Stimulated activated CD8-positive, alpha-beta memory T cell treated with anti-CD3 and anti-CD28 coated beads, Interleukin-2, amount 100 ng/mL, for 48 hours (primary cell): Measurements from ENCODE around the gene SCIN.
"Not testable (repeated sequence)": the region's sequence is repeated elsewhere in the genome, so short reads cannot be mapped to it uniquely, and the experiment has no call there.

ENCODE experiments used
- DNase-seq, 2 donors: peaks; one replicate each; pipeline ENCODE4 v3.0.0-alpha.2; 2020; ENCODE audit warnings: low read depth in 2 of 2

SCIN gene

DNA sequence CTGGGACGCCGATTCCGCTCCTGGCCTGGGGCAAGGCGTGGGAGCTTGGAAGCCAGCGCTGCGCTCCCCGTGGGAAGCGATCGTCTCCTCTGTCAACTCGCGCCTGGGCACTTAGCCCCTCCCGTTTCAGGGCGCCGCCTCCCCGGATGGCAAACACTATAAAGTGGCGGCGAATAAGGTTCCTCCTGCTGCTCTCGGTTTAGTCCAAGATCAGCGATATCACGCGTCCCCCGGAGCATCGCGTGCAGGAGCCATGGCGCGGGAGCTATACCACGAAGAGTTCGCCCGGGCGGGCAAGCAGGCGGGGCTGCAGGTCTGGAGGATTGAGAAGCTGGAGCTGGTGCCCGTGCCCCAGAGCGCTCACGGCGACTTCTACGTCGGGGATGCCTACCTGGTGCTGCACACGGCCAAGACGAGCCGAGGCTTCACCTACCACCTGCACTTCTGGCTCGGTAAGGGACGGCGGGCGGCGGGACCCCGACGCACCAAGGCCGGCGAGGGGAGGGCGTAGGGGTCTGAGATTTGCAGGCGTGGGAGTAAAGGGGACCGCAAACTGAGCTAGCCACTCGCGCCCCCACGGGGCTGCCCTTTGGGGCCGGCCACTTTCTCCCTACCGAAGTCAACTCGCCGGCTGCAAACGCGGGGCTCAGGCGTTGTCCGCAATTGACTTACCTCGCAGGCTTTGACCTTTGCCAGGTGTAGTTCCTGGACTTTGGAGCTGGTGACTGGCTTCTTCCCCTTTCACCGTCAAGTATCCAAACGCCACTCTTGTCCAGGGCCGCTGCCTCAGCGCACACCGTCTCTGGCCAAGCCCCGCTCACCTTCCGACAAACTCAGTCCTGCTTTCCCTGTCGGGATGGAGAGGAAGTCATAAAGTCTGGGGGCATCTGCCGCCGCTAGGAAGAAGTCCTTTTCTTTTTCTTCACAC lies at the start of gene SCIN:
Gene SCIN (plus strand): TSS at position 187 of the 928 bp plus-strand sequence. CDS start 67 bp downstream, at position 254.
- DNase-seq, result peak; percentile 1 to 3

DNA sequence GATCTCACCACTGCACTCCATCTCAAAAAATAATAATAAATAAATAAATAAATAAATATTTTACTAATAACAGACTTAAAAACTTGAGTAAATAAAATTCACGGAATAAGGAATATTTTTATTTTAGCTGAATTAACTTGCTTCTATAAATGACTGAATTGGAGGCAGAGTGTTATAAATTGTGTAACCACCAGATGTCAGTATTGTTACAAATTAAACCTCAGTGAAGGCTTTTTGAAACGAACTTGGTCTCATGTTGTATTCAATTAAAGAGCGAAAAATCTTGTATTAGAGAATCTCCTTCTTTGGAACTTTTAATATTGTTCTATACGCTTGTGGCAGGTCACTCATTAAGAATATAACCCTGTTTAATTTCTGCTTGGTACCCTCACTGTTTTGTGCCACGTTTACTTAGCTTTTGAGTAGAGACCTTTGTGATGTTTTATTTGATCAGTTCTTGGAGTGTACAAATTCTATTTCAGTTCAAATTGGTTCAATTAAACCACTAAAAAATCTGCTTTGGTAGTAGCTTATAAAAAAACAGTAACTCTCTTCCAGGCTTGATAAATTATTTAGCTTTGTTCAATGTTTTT lies 45.6 kb upstream of the SCIN start:
- DNase-seq, result no peak

DNA sequence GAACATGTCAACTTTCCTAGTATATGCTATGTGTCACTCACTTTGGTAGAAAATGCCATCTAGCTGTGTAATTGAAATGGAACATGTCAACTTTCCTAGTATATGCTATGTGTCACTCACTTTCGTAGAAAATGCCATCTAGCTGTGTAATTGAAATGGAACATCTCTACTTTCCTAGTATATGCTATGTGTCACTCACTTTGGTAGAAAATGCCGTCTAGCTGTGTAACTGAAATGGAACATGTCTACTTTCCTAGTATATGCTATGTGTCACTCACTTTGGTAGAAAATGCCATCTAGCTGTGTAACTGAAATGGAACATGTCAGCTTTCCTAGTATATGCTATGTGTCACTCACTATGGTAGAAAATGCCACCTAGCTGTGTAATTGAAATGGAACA lies 43.8 kb upstream of the SCIN start:
- not testable (repeated sequence) for DNase-seq

DNA sequence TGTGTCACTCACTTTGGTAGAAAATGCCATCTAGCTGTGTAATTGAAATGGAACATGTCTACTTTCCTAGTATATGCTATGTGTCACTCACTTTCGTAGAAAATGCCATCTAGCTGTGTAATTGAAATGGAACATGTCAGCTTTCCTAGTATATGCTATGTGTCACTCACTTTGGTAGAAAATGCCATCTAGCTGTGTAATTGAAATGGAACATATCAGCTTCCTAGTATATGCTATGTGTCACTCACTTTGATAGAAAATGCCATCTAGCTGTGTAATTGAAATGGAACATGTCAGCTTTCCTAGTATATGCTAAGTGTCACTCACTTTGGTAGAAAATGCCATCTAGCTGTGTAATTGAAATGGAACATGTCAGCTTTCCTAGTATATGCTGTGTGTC lies 42.9 kb upstream of the SCIN start:
- not testable (repeated sequence) for DNase-seq

DNA sequence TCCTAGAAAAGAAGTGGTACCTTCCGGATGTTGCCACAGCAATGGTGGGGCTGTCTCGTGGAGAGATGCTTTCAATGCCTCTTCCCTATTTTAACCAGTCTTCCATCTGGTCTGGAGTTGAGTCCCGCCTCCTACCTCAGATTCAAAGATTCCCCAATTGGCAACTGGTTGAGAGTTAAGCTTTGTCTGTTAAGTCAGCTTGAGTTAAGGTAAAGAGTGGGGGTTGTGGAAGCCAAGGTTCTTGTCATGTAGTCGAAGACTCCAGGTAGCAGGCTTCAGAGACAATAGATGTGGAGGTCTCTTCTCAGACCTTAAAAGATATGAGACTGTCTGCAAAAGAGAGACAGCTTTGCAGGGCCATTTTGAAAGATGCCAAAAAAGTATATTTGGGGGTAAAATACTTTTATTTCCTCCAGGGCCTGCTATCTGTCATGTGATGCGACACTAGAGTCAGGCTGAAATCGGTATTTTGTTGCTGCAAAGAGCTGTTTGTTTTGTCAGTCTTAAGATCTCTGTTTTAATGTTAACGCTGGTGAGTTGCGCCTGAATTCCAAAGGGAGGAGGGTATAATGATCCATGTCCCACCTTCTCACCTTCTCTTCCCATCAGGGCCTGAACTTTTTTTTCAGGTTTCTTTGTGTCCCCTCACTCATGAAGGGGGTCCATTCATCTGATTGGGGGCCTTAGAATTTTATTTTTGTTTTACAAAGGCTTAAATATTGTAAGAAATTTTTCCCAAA lies 40.4 kb upstream of the SCIN start:
- no peak for DNase-seq

DNA sequence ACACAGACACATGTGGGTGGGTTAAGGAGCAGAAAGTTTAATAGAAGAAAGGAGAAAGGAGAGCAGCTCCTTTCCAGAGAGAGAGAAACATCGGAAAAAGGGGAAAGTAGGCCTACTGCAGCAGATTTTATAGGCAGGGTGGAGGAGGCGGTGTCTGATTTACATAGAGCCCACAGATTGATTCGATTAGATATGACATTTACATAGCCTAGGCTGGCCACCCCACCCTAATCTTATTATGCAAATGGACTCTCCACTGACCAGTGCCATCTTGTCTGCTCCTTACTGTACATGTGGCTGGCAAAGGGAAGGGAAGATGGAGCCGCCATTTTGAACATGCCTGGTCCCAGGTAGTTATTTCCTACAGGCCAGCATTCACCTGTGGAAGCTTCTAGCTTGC lies 38.7 kb upstream of the SCIN start:
- no peak for DNase-seq

DNA sequence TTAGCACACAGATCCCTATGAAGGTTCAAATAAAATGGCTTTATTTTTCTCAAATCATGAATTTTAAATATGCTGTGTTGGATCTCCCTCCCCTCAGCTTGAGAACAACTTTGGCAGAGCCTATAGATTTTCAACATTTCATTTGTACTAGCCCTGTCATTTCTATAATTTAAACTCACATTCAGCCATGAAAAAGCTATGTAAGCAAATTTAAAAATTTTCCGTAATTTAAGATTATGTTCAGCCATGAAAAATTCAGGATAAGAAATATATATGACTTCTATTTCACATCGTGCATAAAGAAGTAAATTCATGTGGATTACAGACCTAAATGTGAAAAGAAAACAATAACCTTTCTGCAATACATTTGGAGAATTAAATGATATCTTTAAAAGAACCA lies 36.5 kb upstream of the SCIN start:
- no peak for DNase-seq

DNA sequence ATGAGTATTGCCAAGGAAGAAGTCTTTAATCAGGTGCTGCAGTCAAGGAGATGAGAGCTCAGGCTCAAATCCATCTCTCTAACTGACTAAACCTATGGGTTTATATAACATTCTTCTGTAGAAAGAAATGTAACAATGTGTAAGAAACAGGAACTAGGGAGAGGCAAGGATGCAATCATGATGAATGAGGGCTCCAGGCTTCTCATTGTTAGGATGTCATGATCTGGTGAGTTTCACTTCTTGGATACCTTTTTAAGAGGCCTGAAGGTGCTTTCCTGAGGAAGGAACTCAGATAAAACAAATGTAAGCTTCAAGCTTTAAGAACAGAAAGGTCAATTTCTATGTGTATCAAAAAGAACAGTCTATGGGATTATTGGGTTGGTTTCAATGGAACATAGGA lies 30.8 kb upstream of the SCIN start:
- no peak for DNase-seq

DNA sequence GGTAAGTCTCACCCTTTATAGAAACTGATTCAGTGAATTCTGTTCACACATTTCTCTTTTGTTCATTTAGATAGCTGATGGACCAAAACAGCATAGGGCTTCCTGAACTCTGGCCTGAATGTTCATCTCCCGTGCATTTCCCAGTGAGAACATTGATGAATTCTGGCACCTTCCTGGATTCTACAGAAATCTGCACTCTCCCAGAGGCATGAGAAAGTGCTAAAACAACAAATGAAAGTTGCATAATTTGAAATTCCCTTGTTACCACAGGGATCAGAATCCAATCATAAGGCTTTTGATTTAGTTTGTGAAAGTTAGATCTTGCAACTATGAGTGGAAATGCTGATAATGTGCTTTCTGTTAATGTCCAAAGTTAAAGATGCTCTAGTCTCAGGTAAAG lies 29.7 kb upstream of the SCIN start:
- DNase-seq, result no peak

DNA sequence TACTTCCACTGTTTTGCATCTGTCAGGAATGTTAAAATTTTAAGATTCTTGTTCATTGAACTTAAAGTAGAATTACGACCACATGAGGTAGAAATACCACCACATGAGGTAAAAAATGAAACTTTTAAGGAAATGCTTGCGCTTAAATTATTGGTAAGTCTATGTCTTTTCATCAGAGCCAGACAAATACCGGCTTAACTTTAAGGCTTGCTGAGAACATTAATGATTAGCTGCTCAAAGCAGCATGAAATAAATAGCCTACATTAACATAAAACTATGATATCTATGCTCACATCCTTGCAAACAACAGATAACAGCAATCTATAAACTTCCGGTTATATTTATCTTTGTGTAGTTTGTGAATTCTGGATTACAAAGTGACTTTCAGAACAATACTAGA lies 26.9 kb upstream of the SCIN start:
- DNase-seq, result no peak

DNA sequence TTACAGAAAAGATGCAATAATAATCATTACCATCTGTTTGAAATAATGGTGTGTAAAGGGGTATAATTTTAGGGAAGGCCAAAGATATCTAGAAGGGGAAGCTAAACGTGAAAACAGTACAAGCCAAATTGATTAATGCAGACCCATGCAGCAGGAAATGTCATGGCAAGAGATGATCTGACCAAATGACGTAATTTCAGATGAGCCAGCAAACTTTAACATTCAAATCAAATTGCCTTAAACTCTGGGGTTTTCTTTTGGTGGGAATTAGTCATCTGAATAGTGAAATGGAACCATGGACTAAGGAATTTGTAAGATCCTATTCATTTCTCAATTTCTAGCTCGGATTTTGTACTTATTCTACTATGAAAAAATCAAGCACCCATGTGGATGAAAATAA lies 21.4 kb upstream of the SCIN start:
- no peak for DNase-seq

DNA sequence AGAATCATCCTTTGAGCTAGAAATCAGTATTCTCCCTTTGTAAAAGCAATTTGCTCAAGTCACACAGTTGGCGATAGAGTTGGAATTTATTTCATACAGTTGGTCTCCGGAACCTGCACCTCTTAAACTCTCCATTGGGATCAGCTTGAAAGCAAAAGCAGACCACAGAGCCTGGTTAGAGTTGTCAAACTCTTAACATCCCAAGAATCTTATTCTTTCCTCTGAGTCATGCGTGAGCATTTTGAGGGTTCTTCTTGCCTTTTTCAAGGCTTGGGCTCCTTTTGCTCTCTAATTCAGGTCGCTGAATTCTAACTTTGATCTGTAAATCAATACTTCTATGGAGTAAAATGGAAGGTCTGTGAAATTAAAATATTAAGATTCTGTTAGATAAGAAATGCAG lies 19.6 kb upstream of the SCIN start:
- no peak for DNase-seq

DNA sequence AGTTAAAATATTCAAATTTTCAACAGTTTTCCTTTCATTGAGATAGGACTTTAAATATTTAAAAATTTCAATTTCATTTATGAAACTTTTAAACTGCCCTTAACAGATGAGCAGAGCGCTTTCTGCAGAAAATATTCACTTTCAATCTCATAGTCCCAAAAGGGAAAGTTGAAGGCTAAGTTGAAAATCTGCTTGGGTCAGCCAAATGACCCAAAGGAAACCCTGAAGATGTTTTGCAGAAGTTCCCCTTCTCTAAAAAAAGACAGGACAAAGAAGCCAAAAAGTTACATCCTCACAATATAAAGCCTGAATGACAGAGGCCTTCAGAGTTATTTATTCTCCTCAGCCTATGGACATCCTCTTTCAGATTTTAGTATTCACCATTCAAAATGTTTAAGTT lies 17.6 kb upstream of the SCIN start:
- no peak for DNase-seq

DNA sequence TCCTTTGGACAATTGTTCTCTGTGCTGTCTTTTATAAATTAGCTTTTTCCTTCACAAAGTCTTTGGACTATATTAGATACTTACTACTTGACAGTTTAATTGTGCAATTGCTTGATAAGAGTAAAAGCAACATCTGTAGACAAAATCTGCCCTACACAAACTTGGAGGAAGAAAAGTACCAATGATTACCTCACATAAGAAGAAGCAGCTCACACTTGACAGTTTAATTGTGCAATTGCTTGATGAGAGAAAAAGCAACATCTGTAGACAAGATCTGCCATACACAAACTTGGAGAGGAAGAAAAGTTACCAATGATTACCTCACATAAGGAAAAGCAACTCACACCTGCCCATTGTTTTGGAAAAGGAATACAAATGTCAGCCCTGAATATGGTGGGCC lies 17.1 kb upstream of the SCIN start:
- no peak for DNase-seq

DNA sequence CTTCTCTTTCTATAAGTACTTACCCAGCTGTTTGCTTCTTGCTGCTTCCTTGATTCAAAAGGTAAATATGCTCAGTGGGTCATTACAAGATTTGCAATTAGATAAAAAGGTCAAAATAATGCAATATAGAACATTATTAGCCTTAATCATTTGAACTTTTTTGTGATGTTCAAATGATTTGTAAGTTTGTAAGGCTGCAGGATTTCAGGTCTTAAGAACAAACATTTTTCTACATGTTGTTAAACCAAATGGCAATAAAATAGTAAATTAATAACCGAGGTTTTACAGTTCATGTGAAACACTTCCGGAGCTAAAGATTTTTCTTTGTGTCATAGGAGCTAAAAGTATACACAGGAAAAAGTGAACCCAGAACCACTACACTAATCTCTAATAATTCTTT lies 16.2 kb upstream of the SCIN start:
- no peak for DNase-seq

DNA sequence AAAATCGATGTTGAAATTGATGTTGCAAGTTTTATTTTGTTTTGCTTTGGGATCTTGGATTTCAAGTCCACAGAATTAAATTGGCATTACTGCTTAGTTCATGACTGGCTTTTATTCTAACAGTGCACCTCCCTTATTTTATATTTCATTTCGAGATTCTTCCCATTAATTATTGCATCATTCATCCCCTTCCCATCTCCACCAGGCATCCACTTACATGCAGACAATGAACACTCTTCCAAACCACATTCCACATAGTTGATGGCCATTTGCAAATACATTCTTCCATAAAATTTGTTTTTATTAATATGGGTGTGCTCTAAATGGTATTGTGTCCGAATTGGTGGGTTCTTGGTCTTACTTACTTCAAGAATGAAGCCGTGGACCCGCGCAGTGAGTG lies 15.6 kb upstream of the SCIN start:
- DNase-seq, result no peak

DNA sequence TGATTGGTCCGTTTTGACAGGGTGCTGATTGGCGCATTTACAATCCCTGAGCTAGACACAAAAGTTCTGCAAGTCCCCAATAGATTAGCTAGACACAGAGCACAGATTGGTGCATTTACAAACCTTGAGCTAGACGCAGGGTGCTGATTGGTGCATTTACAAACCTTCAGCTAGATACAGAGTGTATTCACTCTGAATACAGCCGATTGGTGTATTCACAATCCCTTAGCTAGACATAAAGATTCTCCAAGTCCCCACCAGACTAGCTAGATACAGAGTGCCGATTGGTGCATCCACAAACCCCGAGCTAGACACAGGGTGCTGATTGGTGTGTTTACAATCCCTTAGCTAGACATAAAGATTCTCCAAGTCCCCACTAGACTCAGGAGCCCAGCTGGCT lies 14.8 kb upstream of the SCIN start:
- DNase-seq, result not testable (repeated sequence)

DNA sequence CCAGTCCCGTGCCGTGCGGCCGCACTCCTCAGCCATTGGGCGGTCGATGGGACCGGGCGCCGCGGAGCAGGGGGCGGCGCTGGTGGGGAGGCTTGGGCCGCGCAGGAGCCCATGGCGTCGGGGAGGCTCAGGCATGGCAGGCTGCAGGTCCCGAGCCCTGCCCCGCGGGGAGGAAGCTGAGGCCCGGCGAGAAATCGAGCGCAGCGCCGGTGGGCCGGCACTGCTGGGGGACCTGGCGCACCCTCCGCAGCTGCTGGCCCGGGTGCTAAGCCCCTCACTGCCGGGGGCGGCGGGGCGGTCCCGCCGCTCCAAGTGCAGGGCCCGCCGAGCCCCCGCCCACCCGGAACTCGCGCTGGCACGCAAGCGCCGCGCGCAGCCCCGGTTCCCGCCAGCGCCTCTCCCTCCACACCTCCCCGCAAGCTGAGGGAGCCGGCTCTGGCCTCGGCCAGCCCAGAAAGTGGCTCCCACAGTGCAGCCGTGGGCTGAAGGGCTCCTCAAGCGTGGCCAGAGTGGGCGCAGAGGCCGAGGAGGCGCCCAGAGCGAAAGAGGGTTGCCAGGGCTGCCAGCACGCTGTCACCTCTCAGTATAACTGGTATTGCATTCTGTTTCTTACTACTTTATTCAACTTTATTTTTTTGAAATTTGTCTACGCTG lies 14.3 kb upstream of the SCIN start:
- not testable (repeated sequence) for DNase-seq

DNA sequence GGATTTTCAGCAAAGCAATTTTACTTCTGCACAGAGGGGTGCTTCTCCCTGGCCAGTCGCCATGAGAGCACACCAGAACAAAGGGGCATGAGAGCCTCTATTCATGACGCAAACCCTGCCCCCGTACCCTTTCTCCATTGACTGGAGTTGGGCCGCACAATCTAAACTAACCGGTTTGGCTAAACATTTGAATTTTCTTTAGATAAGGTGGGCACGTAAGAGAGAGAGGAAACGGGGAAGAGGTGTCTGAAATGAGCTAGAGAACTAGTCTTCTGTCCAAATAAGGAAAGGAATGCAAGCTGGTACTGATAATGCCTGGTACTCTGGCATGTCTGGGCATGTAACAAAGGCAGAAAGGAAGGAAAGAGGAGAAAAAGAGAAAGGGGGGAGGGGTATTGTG lies 13.2 kb upstream of the SCIN start:
- no peak for DNase-seq

DNA sequence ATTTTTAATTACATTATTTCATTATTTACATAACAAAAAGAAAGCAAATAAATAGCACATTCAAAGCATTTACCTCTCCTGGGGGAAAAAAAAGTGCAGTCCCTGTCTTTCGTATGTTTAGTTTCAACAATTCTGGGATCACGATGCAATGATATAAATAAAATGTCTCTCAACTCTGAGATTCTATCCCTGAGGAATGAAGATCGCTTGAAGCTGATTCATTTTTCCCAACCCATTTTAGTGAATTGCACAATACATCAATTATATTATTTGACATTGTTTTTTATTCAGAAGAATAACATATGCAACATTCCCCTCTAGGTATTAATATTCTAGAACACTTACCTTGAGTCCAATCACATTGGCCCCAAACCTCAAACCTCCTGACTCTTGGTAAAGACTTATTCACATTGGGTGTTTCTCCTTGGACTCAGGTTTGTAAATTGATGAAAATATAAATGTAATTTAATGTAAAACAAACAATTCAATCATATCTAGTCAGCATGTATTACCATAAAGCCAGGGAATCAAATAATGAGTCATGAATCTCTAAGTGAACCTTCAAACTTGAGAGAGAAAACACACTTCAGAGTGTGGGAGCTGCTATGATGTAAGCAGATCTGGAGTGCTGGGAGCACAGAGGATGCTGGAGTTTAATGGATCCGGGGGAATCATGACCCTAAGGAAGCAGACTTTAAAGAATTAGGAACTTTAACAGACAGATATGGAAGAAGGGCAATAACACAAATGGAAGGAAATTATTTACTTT lies 5.3 kb upstream of the SCIN start:
- DNase-seq, result no peak

DNA sequence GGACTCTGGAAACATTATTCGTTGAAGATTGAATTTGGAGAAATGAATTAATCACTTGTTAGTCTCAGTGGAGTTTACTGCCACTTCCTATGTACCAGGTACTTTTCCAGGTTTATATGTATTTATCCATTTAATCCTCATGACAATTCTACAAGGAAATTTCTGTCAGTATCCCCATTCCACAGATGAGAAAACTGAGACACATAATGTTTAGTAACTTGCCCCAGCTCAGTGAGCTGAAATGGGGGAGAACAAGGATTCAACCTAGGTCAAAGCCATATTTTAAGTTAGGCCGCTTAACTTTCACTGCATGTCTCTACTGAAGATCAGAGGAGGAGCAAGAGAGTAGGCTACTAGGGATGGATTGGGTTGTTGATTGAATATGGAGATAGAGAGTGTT lies 4.6 kb upstream of the SCIN start:
- DNase-seq, result no peak
